HG03280 (cell line): ENCODE data around the gene MAP1A.
"Not testable (repeated sequence)": the region's sequence is repeated elsewhere in the genome, so short reads cannot be mapped to it uniquely, and the experiment has no call there.

Source experiments
- ATAC-seq: cut with Tn5 transposase; IDR thresholded peaks from one replicate; pipeline ENCODE4 v1.9.1; 2021; ENCODE audit warnings: mild to moderate bottlenecking, moderate library complexity; ENCODE audit not compliant: unreplicated experiment

The MAP1A gene

DNA sequence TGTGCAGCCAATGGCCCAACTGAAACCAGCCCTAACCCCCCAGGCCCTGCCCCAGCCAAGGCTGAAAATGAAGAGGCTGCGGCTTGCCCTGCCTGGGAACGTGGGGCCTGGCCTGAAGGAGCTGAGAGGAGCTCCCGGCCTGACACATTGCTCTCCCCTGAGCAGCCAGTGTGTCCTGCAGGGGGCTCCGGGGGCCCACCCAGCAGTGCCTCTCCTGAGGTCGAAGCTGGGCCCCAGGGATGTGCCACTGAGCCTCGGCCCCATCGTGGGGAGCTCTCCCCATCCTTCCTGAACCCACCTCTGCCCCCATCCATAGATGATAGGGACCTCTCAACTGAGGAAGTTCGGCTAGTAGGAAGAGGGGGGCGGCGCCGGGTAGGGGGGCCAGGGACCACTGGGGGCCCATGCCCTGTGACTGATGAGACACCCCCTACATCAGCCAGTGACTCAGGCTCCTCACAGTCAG, 11.2 kb downstream of the MAP1A start:
- no peak for ATAC-seq

- no peak for ATAC-seq
Observed at GRCh38 chr15:43529141-43529540, 11.7 kb downstream of the MAP1A start.

DNA sequence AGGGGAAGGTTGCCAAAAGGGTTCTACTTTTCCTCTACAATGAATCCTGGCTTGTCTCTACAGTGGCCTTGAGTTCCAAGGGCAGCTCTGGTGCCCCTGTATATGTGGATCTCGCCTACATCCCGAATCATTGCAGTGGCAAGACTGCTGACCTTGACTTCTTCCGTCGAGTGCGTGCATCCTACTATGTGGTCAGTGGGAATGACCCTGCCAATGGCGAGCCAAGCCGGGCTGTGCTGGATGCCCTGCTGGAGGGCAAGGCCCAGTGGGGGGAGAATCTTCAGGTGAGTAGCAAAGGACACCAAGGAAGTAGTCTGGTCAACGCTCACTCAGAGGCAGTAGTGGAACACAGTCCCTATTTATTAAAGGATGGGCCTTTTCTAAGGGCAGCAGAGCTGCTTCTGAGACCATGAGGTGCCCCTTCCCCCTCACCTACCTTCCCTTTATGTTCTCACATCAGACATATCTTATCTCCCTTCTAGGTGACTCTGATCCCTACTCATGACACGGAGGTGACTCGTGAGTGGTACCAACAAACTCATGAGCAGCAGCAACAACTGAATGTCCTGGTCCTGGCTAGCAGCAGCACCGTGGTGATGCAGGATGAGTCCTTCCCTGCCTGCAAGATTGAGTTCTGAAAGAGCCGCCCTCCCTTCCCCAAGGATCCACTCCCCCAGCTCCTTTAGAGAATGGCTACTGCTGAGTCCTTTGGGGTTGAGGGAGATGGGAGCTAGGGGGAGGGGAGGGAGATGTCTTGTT, 12.4 kb downstream of the MAP1A start:
- ATAC-seq = no peak

DNA sequence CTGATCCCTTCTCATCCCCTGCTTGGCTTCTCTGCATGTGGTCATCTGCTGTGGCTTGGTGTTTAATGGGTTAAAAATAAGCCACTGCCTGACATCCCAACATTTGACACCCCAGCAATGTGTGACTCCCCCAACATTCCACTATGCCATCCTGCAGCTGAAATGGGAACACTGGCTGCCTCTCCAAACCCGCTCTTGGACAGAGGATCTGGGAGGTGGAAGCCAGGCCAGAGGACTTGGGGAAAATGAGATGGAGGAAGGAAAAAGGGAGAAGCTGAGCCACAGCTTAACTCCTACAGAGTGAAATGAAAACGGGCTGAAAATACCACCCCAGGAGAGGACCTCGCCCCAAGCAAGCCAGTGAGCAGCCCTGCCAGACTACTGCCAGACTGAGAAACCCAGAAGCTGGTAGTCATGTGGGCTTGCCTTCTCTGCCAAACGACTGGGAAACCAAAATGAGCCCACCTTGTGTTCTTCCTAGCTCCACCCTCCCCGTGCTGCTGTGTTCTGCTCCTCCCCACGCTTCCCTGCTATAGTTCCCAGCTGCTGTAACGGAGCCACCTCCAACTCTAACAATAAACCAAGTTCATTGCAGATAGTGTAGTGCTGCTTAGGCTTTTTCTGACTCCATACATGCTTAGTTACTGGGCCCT, 13.7 kb downstream of the MAP1A start:
- ATAC-seq = no peak

DNA sequence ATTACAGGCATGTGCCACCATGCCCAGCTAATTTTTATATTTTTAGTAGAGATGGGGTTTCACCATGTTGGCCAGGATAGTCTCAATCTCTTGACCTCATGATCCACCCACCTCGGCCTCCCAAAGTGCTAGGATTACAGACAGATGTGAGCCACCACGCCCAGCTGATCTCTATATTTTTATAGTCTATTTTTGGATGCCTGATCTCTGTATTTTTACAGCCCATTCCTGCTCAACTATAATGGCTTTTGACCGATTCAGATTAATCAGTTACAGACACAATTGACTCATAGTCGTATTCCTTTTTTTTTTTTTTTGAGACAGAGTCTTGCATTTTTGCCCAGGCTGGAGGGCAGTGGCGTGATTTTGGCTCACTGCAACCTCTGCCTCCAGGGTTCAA, 15.4 kb downstream of the MAP1A start:
- ATAC-seq = not testable (repeated sequence)

GRCh38 chr15:43534897-43535296, 17.5 kb downstream of the MAP1A start:
- no peak for ATAC-seq

DNA sequence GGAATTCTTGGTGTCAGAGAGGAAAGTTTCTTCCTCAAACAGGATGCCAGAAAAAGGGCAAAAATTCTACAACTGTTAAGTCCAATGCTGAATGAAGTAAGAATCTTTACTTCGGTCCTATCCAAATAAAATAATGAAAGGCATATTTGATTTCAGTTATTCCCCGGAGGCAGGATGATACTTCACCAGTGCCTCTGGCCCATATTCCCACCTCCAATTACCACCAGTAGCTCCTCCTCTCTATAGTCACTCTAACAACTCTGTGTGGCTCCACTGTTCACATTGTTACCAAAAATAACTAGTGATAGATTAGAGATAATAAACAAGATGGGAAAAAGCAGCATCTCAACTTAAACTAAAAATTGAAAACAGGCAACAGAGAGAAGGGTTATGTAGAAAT, 20.7 kb downstream of the MAP1A start:
- ATAC-seq = no peak

DNA sequence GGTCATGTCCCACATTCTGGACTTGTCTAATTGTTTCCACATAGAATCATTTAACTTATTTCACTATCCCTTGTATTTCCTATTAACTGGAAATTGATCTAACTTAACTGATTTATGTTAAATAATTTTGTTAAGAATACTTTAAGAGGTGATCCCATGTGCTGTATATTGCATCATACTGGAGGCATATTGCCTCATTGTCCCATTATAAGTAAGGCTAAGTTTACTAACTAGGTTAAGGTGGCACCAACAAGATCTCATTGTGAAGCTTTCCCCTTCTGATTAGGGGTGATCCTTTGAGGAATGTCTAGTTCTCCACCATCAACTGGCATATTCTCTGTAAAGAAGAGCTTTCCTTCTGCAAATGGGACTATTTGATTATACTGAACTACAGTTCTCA, 24.4 kb downstream of the MAP1A start:
- ATAC-seq = no peak

DNA sequence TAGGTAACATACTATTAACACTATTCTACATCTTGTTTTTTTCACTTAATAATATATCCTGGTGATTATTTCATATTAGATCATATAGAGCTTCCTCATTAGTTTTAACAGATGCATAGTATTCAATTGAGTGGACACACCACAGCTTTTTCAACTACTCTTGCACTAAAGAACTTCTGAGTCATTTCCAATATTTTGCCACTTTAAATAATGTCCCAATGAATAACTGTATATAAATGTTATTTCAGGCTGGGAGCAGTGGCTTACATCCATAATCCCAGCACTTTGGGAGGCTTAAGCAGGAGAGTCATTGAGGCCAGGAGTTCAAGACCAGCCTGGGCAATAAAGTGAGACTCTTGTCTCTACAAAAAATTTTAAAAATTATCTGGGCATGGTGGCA, 26.9 kb downstream of the MAP1A start:
- ATAC-seq = no peak

DNA sequence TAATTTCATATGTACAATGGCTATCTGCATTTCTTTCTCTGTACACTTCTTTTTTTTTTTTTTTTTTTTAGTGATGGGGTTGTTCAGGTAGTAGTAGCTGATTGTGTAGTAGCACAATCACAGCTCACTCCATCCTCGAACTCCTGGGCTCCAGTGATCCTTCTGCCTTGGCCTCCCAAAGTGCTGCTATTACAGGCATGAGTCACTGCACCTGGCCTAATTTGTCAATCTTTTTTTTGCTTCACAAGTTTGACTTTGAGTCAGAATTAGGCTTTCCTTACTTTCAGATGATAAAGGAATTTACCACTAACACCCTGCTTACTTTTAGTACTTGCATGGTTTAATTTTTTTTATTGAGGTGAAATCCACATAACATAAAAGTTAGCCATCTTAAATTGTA, 28.0 kb downstream of the MAP1A start:
- ATAC-seq = no peak

- ATAC-seq = no peak
Observed at GRCh38 chr15:43547539-43547938, 30.1 kb downstream of the MAP1A start.

- ATAC-seq = no peak
Observed at GRCh38 chr15:43550527-43551363, 33.3 kb downstream of the MAP1A start.

- ATAC-seq = no peak
Observed at GRCh38 chr15:43552256-43552655, 34.8 kb downstream of the MAP1A start.

GRCh38 chr15:43552986-43553385, 35.6 kb downstream of the MAP1A start:
- ATAC-seq = no peak

DNA sequence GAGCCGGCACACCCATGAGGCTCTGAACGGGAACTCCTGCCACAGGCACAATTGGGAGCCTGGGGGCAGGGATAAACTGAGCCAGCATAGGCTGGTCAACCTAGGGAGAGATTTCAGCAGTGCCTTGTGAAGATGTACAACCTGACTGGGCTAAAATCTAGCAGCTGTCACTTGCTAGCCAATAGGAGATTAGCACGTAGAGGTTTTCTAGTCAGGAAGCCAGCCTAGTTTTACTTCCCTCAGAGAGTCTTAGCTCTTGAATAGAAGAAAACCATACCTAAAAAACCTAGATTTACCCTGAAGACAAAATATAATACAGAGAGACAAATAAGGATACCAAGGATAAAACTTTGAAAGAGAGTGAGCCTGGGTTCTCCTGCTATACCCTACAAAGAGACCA, 45.3 kb downstream of the MAP1A start:
- not testable (repeated sequence) for ATAC-seq

DNA sequence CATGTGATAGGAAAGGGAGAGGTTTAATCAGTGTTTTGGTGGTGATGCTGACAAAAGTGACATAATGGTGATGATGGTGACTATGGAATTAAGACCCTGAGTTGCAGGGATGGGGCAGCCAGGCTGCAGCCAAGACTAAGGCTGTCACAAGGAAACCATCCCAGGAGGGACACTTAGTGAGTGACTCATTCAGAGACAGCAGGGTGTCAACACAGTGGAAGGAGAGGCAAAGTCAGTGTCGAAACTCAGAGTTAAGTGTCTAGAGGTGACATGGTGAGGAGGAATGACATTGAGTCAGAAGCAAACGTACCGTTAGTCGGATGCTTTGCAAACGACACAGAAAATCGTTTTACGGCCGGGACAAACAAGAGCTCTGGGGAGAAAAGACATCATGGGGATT, 46.4 kb downstream of the MAP1A start:
- ATAC-seq = not testable (repeated sequence)

GRCh38 chr15:43566615-43567014, 49.2 kb downstream of the MAP1A start:
- not testable (repeated sequence) for ATAC-seq

- not testable (repeated sequence) for ATAC-seq
Observed at GRCh38 chr15:43574607-43575006, 57.2 kb downstream of the MAP1A start.
